ENCODE results near the gene CLSTN3.

GRCh38 chr12:7092986-7093460 lies 37.1 kb upstream of the CLSTN3 start:
- no peak for TF ChIP-seq POLR2A (IDR thresholded peaks at IDR 0.05)
- TF ChIP-seq, protein P1, sequence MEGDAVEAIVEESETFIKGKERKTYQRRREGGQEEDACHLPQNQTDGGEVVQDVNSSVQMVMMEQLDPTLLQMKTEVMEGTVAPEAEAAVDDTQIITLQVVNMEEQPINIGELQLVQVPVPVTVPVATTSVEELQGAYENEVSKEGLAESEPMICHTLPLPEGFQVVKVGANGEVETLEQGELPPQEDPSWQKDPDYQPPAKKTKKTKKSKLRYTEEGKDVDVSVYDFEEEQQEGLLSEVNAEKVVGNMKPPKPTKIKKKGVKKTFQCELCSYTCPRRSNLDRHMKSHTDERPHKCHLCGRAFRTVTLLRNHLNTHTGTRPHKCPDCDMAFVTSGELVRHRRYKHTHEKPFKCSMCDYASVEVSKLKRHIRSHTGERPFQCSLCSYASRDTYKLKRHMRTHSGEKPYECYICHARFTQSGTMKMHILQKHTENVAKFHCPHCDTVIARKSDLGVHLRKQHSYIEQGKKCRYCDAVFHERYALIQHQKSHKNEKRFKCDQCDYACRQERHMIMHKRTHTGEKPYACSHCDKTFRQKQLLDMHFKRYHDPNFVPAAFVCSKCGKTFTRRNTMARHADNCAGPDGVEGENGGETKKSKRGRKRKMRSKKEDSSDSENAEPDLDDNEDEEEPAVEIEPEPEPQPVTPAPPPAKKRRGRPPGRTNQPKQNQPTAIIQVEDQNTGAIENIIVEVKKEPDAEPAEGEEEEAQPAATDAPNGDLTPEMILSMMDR (IDR thresholded peaks at IDR 0.05) = no peak

Measured in testis (tissue), 2 donors.